Naive B cell (primary cell): ENCODE data around the gene GNPNAT1. TPM values are rescaled to one million over a fixed set of nuclear protein-coding genes. Genes with fewer than 3 reads are reported as not detected.

Experiments used
- ATAC-seq, 2 donors: fragments of 150-1000 bp; cut with Tn5 transposase; 2 replicates each; pipeline ENCODE4 v1.10.0; 2021; ENCODE audit warnings: low read depth in 2 of 2, mild to moderate bottlenecking in 2 of 2, moderate library complexity in 2 of 2
- DNase-seq: peaks from one replicate; pipeline ENCODE4 v3.0.0; 2022
- H3K27ac Mint-ChIP-seq, 6 donors: one replicate each; pipeline ENCODE4 v1.8.0; 2020 to 2022; ENCODE audit warnings: mild to moderate bottlenecking in 6 of 6, mixed read lengths in 6 of 6, moderate library complexity in 5 of 6, inconsistent platforms in 2 of 6
- H3K27me3 Mint-ChIP-seq, 3 donors: one replicate each; pipeline ENCODE4 v1.8.0; 2021 to 2022; ENCODE audit warnings: mixed read lengths in 3 of 3, mild to moderate bottlenecking in 1 of 3
- H3K36me3 Mint-ChIP-seq, 2 donors: one replicate each; pipeline ENCODE4 v1.8.0; 2020 to 2022; ENCODE audit warnings: mixed read lengths in 2 of 2, inconsistent platforms in 1 of 2, mild to moderate bottlenecking in 1 of 2
- H3K4me1 Mint-ChIP-seq, 3 donors: one replicate each; pipeline ENCODE4 v1.8.0; 2020 to 2022; ENCODE audit warnings: mixed read lengths in 3 of 3, inconsistent platforms in 1 of 3, mild to moderate bottlenecking in 1 of 3, moderate library complexity in 1 of 3
- H3K4me3 Mint-ChIP-seq, 8 donors: one replicate each; pipeline ENCODE4 v1.8.0; 2020 to 2022; ENCODE audit warnings: mild to moderate bottlenecking in 8 of 8, mixed read lengths in 8 of 8, moderate library complexity in 8 of 8, inconsistent platforms in 2 of 8
- H3K9me3 Mint-ChIP-seq, 7 donors: one replicate each; pipeline ENCODE4 v1.8.0; 2020 to 2022; ENCODE audit warnings: mixed read lengths in 7 of 7, mild to moderate bottlenecking in 5 of 7, inconsistent platforms in 2 of 7, moderate library complexity in 1 of 7
- polyA plus RNA-seq, 6 donors: library from polyadenylated mRNA; unstranded; fragments of 300-500 nt; fragmentation: Illumina TruSeq; gene quantifications; one replicate each; pipeline ENCODE4 v1.2.3, GENCODE V29; 2021; ENCODE audit warnings: low read depth in 6 of 6

GNPNAT1 gene
- polyA plus RNA-seq, result 10 to 100 TPM in 1 of 6 donors, 1 to 10 TPM in 5; 3.3 to 16.0 (median 8.4) TPM

GRCh38 chr14:52791223-52792096 is at the start of gene GNPNAT1:
Gene GNPNAT1, minus strand, starts transcription at chr14:52791607. Its CDS starts 6,957 bp downstream, at chr14:52784650.
- no peaks in the 10 kb centered on the region for H3K36me3 Mint-ChIP-seq
- peak; percentile 96 to 97 for ATAC-seq
- H3K27me3 Mint-ChIP-seq, result no peaks in the 10 kb centered on the region
- H3K9me3 Mint-ChIP-seq, result peaks cover 0 to under 1% (median 0%) of the 10 kb centered on the region in 7 donors
- peak; percentile 85 for DNase-seq
- peak within 1 kb of the TSS; percentile 81 to 96 (median 90) for H3K27ac Mint-ChIP-seq
- H3K4me1 Mint-ChIP-seq, result peaks cover 19 to 29% (median 23%) of the 10 kb centered on the region in 3 donors
- H3K4me3 Mint-ChIP-seq, result peak within 1 kb of the TSS; percentile 90 to 96 (median 94)

GRCh38 chr14:52840877-52841276 is 49.5 kb upstream of the GNPNAT1 start:
- H3K27me3 Mint-ChIP-seq, result no peaks in the 10 kb centered on the region
- H3K9me3 Mint-ChIP-seq, result no peaks in the 10 kb centered on the region
- no peaks in the 10 kb centered on the region for H3K4me1 Mint-ChIP-seq
- no peak overlapping the region for H3K27ac Mint-ChIP-seq
- DNase-seq, result no peak
- ATAC-seq, result no peak
- no peaks in the 10 kb centered on the region for H3K36me3 Mint-ChIP-seq
- no peak overlapping the region for H3K4me3 Mint-ChIP-seq

- DNase-seq (no peak), ATAC-seq (no peak)
- H3K27me3 Mint-ChIP-seq, result peaks cover 0 to 8% (median 4%) of the 10 kb centered on the region in 3 donors
- H3K36me3 Mint-ChIP-seq, result no peaks in the 10 kb centered on the region
- H3K9me3 Mint-ChIP-seq, result no peaks in the 10 kb centered on the region
- no peaks in the 10 kb centered on the region for H3K4me1 Mint-ChIP-seq
- H3K4me3 Mint-ChIP-seq, result no peak overlapping the region
- no peak overlapping the region for H3K27ac Mint-ChIP-seq
Observed at GRCh38 chr14:52837451-52837850, 46.0 kb upstream of the GNPNAT1 start.

- no peak for ATAC-seq
- Mint-ChIP-seq H3K9me3 (no peaks in the 10 kb centered on the region), H3K4me3 (no peak overlapping the region), H3K4me1 (no peaks in the 10 kb centered on the region), H3K27me3 (peaks cover 0 to 15% (median 4%) of the 10 kb centered on the region in 3 donors), H3K36me3 (no peaks in the 10 kb centered on the region), H3K27ac (no peak overlapping the region)
- DNase-seq, result no peak
Observed at GRCh38 chr14:52836063-52836462, 44.7 kb upstream of the GNPNAT1 start.

- ATAC-seq (no peak), DNase-seq (no peak)
- Mint-ChIP-seq H3K4me3 (no peak overlapping the region), H3K36me3 (no peaks in the 10 kb centered on the region), H3K27ac (peak overlapping the region in 1 of 6 donors; percentile 11), H3K9me3 (no peaks in the 10 kb centered on the region), H3K27me3 (peaks cover 0 to 15% (median 4%) of the 10 kb centered on the region in 3 donors), H3K4me1 (no peaks in the 10 kb centered on the region)
Observed at GRCh38 chr14:52835122-52835903, 43.9 kb upstream of the GNPNAT1 start.

- Mint-ChIP-seq H3K4me3 (no peak overlapping the region), H3K4me1 (no peaks in the 10 kb centered on the region)
Observed at GRCh38 chr14:52834440-52834842, 43.0 kb upstream of the GNPNAT1 start.

GRCh38 chr14:52833891-52834290 is 42.5 kb upstream of the GNPNAT1 start:
- Mint-ChIP-seq H3K4me1 (no peaks in the 10 kb centered on the region), H3K27me3 (peaks cover 0 to 15% (median 4%) of the 10 kb centered on the region in 3 donors), H3K27ac (no peak overlapping the region), H3K4me3 (no peak overlapping the region), H3K9me3 (no peaks in the 10 kb centered on the region), H3K36me3 (no peaks in the 10 kb centered on the region)
- DNase-seq, result no peak
- ATAC-seq, result no peak

More at GRCh38 chr14:52834440-52834842, 43.0 kb upstream of the GNPNAT1 start:
- DNase-seq (no peak), ATAC-seq (no peak)
- no peaks in the 10 kb centered on the region for H3K36me3 Mint-ChIP-seq
- no peaks in the 10 kb centered on the region for H3K9me3 Mint-ChIP-seq
- H3K27ac Mint-ChIP-seq, result no peak overlapping the region
- H3K27me3 Mint-ChIP-seq, result peaks cover 0 to 15% (median 4%) of the 10 kb centered on the region in 3 donors

GRCh38 chr14:52829527-52830185 is 38.2 kb upstream of the GNPNAT1 start:
- DNase-seq, result no peak
- no peaks in the 10 kb centered on the region for H3K4me1 Mint-ChIP-seq
- no peaks in the 10 kb centered on the region for H3K36me3 Mint-ChIP-seq
- ATAC-seq, result no peak
- peaks cover 0 to 15% (median 4%) of the 10 kb centered on the region in 3 donors for H3K27me3 Mint-ChIP-seq
- H3K4me3 Mint-ChIP-seq, result no peak overlapping the region
- H3K9me3 Mint-ChIP-seq, result no peaks in the 10 kb centered on the region
- H3K27ac Mint-ChIP-seq, result no peak overlapping the region

- DNase-seq, result no peak
- H3K9me3 Mint-ChIP-seq, result no peaks in the 10 kb centered on the region
Observed at GRCh38 chr14:52827426-52827825, 36.0 kb upstream of the GNPNAT1 start.

GRCh38 chr14:52825085-52825484 is 33.7 kb upstream of the GNPNAT1 start:
- Mint-ChIP-seq H3K4me1 (no peaks in the 10 kb centered on the region), H3K4me3 (no peak overlapping the region), H3K36me3 (no peaks in the 10 kb centered on the region), H3K27ac (no peak overlapping the region), H3K27me3 (peaks cover 0 to 3% (median 0%) of the 10 kb centered on the region in 3 donors), H3K9me3 (no peaks in the 10 kb centered on the region)
- no peak for ATAC-seq
- no peak for DNase-seq

More at GRCh38 chr14:52827426-52827825, 36.0 kb upstream of the GNPNAT1 start:
- ATAC-seq, result no peak
- H3K4me3 Mint-ChIP-seq, result no peak overlapping the region
- peak overlapping the region in 1 of 6 donors; percentile 69 for H3K27ac Mint-ChIP-seq
- H3K27me3 Mint-ChIP-seq, result peaks cover 0 to 7% (median 0%) of the 10 kb centered on the region in 3 donors
- H3K4me1 Mint-ChIP-seq, result no peaks in the 10 kb centered on the region
- no peaks in the 10 kb centered on the region for H3K36me3 Mint-ChIP-seq

- ATAC-seq (no peak), DNase-seq (no peak)
- H3K36me3 Mint-ChIP-seq, result no peaks in the 10 kb centered on the region
- no peaks in the 10 kb centered on the region for H3K4me1 Mint-ChIP-seq
- peaks cover 0 to 3% (median 0%) of the 10 kb centered on the region in 3 donors for H3K27me3 Mint-ChIP-seq
- H3K4me3 Mint-ChIP-seq, result no peak overlapping the region
- H3K27ac Mint-ChIP-seq, result no peak overlapping the region
- no peaks in the 10 kb centered on the region for H3K9me3 Mint-ChIP-seq
Observed at GRCh38 chr14:52824462-52824861, 33.1 kb upstream of the GNPNAT1 start.

- H3K9me3 Mint-ChIP-seq, result no peaks in the 10 kb centered on the region
- DNase-seq (no peak), ATAC-seq (no peak)
- no peak overlapping the region for H3K4me3 Mint-ChIP-seq
- H3K27me3 Mint-ChIP-seq, result peaks cover 0 to 3% (median 0%) of the 10 kb centered on the region in 3 donors
- no peak overlapping the region for H3K27ac Mint-ChIP-seq
- H3K36me3 Mint-ChIP-seq, result no peaks in the 10 kb centered on the region
- H3K4me1 Mint-ChIP-seq, result no peaks in the 10 kb centered on the region
Observed at GRCh38 chr14:52821805-52822250, 30.4 kb upstream of the GNPNAT1 start.

- no peaks in the 10 kb centered on the region for H3K4me1 Mint-ChIP-seq
- DNase-seq, result no peak
- H3K36me3 Mint-ChIP-seq, result no peaks in the 10 kb centered on the region
- H3K4me3 Mint-ChIP-seq, result no peak overlapping the region
- H3K27ac Mint-ChIP-seq, result no peak overlapping the region
- ATAC-seq, result no peak
- no peaks in the 10 kb centered on the region for H3K27me3 Mint-ChIP-seq
- H3K9me3 Mint-ChIP-seq, result no peaks in the 10 kb centered on the region
Observed at GRCh38 chr14:52808101-52808500, 16.7 kb upstream of the GNPNAT1 start.
